ENCODE measurements around the gene ZFP57.
"Not testable (repeated sequence)": the region's sequence is repeated elsewhere in the genome, so short reads cannot be mapped to it uniquely, and the experiment has no call there.

DNA sequence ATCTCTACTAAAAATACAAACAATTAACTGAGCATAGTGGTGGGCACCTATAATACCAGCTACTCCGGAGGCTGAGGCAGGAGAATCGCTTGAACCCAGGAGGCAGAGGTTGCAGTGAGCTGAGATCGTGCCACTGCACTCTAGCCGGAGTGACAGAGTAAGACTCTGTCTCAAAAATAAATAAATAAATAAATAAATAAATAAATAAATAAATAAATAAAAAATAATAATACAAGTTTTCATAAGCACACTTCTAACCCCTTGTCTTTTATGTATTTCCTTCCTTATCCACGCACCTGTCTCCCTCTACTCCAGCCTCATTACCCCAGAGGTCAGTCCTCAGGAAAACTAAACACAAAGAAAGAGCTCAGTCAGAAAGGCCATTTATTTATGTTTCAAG lies 8.8 kb downstream of the ZFP57 start:
- TF ChIP-seq, protein P1, sequence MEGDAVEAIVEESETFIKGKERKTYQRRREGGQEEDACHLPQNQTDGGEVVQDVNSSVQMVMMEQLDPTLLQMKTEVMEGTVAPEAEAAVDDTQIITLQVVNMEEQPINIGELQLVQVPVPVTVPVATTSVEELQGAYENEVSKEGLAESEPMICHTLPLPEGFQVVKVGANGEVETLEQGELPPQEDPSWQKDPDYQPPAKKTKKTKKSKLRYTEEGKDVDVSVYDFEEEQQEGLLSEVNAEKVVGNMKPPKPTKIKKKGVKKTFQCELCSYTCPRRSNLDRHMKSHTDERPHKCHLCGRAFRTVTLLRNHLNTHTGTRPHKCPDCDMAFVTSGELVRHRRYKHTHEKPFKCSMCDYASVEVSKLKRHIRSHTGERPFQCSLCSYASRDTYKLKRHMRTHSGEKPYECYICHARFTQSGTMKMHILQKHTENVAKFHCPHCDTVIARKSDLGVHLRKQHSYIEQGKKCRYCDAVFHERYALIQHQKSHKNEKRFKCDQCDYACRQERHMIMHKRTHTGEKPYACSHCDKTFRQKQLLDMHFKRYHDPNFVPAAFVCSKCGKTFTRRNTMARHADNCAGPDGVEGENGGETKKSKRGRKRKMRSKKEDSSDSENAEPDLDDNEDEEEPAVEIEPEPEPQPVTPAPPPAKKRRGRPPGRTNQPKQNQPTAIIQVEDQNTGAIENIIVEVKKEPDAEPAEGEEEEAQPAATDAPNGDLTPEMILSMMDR (IDR thresholded peaks at IDR 0.05): not testable (repeated sequence)
- not testable (repeated sequence) for TF ChIP-seq POLR2AphosphoS5 (IDR thresholded peaks at IDR 0.05)
